Glomerular endothelial cell (primary cell): ENCODE data around the gene ERV3-1. TPM values are rescaled to one million over a fixed set of nuclear protein-coding genes. Genes with fewer than 3 reads are reported as not detected.
"Not testable (repeated sequence)": the region's sequence is repeated elsewhere in the genome, so short reads cannot be mapped to it uniquely, and the experiment has no call there.

Experiments used
- DNase-seq: peaks from one replicate; pipeline ENCODE4 v3.0.0-alpha.2; 2011; ENCODE audit warnings: low read depth, low spot score; ENCODE audit errors: extremely low read depth
- total RNA-seq: library from RNA; depleted of rRNA; stranded (reverse); fragments of >200 nt; gene quantifications from 2 replicates; pipeline ENCODE4 v1.2.3, GENCODE V29; 2015

Gene ERV3-1
- total RNA-seq, 1 donor from 2014 or later = 37.9 TPM

GRCh38 chr7:65002972-65003585 lies 3.4 kb downstream of the ERV3-1 start:
- DNase-seq = no peak

- DNase-seq = no peak
Measured at GRCh38 chr7:65001291-65001814, 5.1 kb downstream of the ERV3-1 start.

GRCh38 chr7:64999165-65000004 lies 7.1 kb downstream of the ERV3-1 start:
- peak; percentile 79 for DNase-seq

- no peak for DNase-seq
Measured at GRCh38 chr7:64998865-64999164, 7.7 kb downstream of the ERV3-1 start.

- DNase-seq = no peak
Measured at GRCh38 chr7:64997927-64998391, 8.5 kb downstream of the ERV3-1 start.

- DNase-seq = no peak
Measured at GRCh38 chr7:64997164-64997908, 9.2 kb downstream of the ERV3-1 start.

GRCh38 chr7:64996305-64996704 lies 10.2 kb downstream of the ERV3-1 start:
- no peak for DNase-seq

- no peak for DNase-seq
Measured at GRCh38 chr7:64993901-64994300, 12.6 kb downstream of the ERV3-1 start.

- DNase-seq = no peak
Measured at GRCh38 chr7:64992971-64993370, 13.5 kb downstream of the ERV3-1 start.

- DNase-seq = no peak
Measured at GRCh38 chr7:64990936-64991335, 15.6 kb downstream of the ERV3-1 start, which contains the start of gene ZNF117. Gene ZNF117 (minus strand): TSS chr7:64991036.

- no peak for DNase-seq
Measured at GRCh38 chr7:64990216-64990615, 16.3 kb downstream of the ERV3-1 start.

GRCh38 chr7:64978497-64979203 lies 27.8 kb downstream of the ERV3-1 start:
- DNase-seq = no peak

GRCh38 chr7:64965594-64965993 lies 40.9 kb downstream of the ERV3-1 start:
- DNase-seq = no peak

- no peak for DNase-seq
Measured at GRCh38 chr7:64959072-64959747, 47.3 kb downstream of the ERV3-1 start.

- DNase-seq = peak; percentile 42
Measured at GRCh38 chr7:64951250-64951848, 55.1 kb downstream of the ERV3-1 start.

- not testable (repeated sequence) for DNase-seq
Measured at GRCh38 chr7:64950673-64951072, 55.8 kb downstream of the ERV3-1 start.

GRCh38 chr7:64948774-64949173 lies 57.7 kb downstream of the ERV3-1 start:
- not testable (repeated sequence) for DNase-seq

GRCh38 chr7:64947252-64948000 lies 59.1 kb downstream of the ERV3-1 start:
- no peak for DNase-seq

- no peak for DNase-seq
Measured at GRCh38 chr7:64946772-64947171, 59.7 kb downstream of the ERV3-1 start.
